Spleen (tissue), 7 donors: ENCODE data around the gene GARIN3.

Source experiments
- CTCF ChIP-seq, 11 experiments: fragments of 200-600 bp in 7 of 11; fragments of 450-650 bp in 4 of 11; sonication (generic) in 4 of 11; IDR thresholded peaks in 8 of 11; conservative IDR thresholded peaks in 3 of 11; 1 replicate in 7 of 11; 2 replicates in 4 of 11; pipeline versions ENCODE4 v1.4.0 to v1.8.0; 2016 to 2021; ENCODE audit warnings: antibody characterized with exemption in 11 of 11, inconsistent platforms in 4 of 11, mild to moderate bottlenecking in 1 of 11
- POLR2A ChIP-seq, 3 donors: fragments of 450-650 bp; IDR thresholded peaks; one replicate each; pipeline ENCODE4 v1.5.1; 2017; ENCODE audit warnings: antibody characterized with exemption in 3 of 3, mild to moderate bottlenecking in 1 of 3
- donor health status: DM: no; HTN: no; CAD: no; lungs with moderate emphysema.
- donor health status: DM: no; HTN: no; CAD: no.
- donor health status: DM: no; HTN: no; CAD: no.

GRCh38 chr5:157165261-157165660 is 803 bp downstream of the GARIN3 start:
- TF ChIP-seq CTCF (IDR thresholded peaks at IDR 0.05 in 8 of 11, conservative IDR thresholded peaks at IDR 0.05 in 3 of 11) (no peak), POLR2A (IDR thresholded peaks at IDR 0.05) (no peak)
